AG04450 (cell line): ENCODE data around the gene RGS6. TPM values are rescaled to one million over a fixed set of nuclear protein-coding genes. Genes with fewer than 3 reads are reported as not detected.

Experiments
- CTCF ChIA-PET: fragments of 300-600, 350-600 bp; formaldehyde crosslinking; extraction: SDS; loops from one replicate; lab custom pipeline; 2022; ENCODE audit warnings: antibody characterized with exemption, inconsistent platforms; lab: Charles Lee
- POLR2A ChIA-PET: fragments of 350-600 bp; formaldehyde crosslinking; extraction: SDS; loops from one replicate; lab custom pipeline; 2021; ENCODE audit warnings: antibody characterized with exemption, inconsistent platforms; lab: Yijun Ruan, JAX
- DNase-seq: peaks from one replicate; pipeline ENCODE4 v3.0.0-alpha.2; 2011; ENCODE audit warnings: low read depth, low spot score
- H3K27ac ChIP-seq: one replicate; pipeline ENCODE4 v1.5.1; 2012; ENCODE audit warnings: low read depth, low read length, control low read depth
- H3K27me3 ChIP-seq: one replicate; pipeline ENCODE4 v1.6.0; 2012; ENCODE audit warnings: low read length; ENCODE audit not compliant: control insufficient read depth, insufficient read depth
- H3K4me3 ChIP-seq: 2 replicates; pipeline ENCODE4 v1.5.1; 2011; ENCODE audit warnings: mild to moderate bottlenecking, low read depth, low read length, control low read depth
- H3K9me3 ChIP-seq: 2 replicates; pipeline ENCODE4 v1.5.1; 2012; ENCODE audit warnings: low read length; ENCODE audit not compliant: control insufficient read depth, insufficient read depth
- polyA plus RNA-seq: library from polyadenylated mRNA; depleted of rRNA; stranded (reverse); fragments of >200 nt; gene quantifications from 2 replicates; pipeline ENCODE4 v1.2.3, GENCODE V29; 2011
- TF ChIP-seq, protein P1 (sequence below): IDR thresholded peaks from 2 replicates; pipeline ENCODE4 v1.5.1; 2011; ENCODE audit warnings: low read depth, low read length, control low read depth, inconsistent platforms

RGS6 gene
- polyA plus RNA-seq, 1 experiment = not detected

DNA sequence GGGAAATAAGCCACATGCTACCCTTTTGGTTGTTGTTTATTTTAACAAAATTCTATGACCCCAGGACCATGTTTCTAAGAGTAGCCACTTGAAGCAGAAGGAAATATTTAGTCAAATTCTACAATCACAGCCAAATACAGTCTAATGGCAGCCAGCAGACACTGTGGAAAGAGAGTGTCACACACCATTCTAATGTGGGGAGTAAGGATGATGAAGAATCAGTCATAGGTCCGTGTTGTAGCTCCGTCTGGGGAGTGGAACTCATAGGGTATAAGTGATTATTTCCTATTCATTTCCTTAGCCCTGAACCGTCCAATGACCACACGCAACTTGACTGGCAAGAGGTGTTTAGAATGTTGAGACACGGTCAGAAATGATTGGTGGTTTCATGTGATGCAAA, 500.5 kb downstream of the RGS6 start:
- DNase-seq = no peak
- CTCF ChIA-PET = no interaction called here
- H3K27me3 ChIP-seq = peaks cover 8% of the 10 kb centered on the region
- POLR2A ChIA-PET = interaction anchor here (0.6 kb wide), 1 partner anchor 631 kb away, joined by 6 read pairs; no protein-coding TSS in a partner anchor
- no peak overlapping the region for H3K27ac ChIP-seq
- TF ChIP-seq, protein P1, sequence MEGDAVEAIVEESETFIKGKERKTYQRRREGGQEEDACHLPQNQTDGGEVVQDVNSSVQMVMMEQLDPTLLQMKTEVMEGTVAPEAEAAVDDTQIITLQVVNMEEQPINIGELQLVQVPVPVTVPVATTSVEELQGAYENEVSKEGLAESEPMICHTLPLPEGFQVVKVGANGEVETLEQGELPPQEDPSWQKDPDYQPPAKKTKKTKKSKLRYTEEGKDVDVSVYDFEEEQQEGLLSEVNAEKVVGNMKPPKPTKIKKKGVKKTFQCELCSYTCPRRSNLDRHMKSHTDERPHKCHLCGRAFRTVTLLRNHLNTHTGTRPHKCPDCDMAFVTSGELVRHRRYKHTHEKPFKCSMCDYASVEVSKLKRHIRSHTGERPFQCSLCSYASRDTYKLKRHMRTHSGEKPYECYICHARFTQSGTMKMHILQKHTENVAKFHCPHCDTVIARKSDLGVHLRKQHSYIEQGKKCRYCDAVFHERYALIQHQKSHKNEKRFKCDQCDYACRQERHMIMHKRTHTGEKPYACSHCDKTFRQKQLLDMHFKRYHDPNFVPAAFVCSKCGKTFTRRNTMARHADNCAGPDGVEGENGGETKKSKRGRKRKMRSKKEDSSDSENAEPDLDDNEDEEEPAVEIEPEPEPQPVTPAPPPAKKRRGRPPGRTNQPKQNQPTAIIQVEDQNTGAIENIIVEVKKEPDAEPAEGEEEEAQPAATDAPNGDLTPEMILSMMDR = no peak
- H3K9me3 ChIP-seq = no peaks in the 10 kb centered on the region
- no peak overlapping the region for H3K4me3 ChIP-seq

DNA sequence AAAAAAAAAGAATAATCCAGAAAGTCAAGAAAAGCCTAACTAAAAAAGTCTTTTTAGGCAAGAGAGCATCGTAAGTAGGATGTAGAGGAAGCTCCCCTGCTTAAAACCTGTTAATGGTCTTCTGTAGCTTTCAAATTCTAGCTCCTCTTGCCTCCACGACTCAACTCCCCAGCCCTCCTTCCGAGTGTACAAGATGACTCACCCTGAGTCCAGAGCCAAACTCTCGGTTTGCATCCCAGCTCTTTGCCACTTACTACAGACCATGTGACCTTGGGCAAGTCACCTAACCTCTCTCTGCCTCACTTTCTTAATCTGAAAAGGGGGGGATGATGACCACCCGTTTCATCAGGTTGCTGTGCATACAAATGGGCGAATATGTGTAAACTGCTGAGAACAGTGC, 501.3 kb downstream of the RGS6 start:
- Histone ChIP-seq H3K27ac (no peak overlapping the region), H3K9me3 (no peaks in the 10 kb centered on the region), H3K4me3 (no peak overlapping the region), H3K27me3 (peaks cover 10% of the 10 kb centered on the region)
- no peak for DNase-seq
- ChIA-PET POLR2A (no interaction called here), CTCF (no interaction called here)
- TF ChIP-seq, protein P1 = no peak

DNA sequence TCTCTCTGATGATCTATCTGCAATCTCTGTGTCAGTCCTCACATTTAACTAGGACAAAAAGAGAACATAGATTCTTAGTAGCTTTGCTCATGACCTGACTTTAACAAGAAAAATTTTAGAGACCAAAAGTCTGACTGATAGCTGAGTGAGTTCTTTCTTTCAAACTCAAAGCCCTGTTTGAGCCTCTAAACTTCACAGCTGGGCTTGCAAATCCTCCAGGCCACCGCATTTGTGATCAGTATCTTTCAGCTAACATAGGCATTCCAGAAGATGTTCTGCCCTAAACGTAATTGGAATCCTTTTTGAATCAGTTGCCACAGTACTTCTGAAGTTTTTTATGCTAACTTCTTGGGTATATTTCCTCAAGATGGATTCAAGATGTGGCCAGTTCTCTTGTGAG, 502.6 kb downstream of the RGS6 start:
- Histone ChIP-seq H3K27ac (no peak overlapping the region), H3K4me3 (no peak overlapping the region), H3K27me3 (peaks cover 21% of the 10 kb centered on the region), H3K9me3 (no peaks in the 10 kb centered on the region)
- no peak for DNase-seq
- TF ChIP-seq, protein P1 = no peak
- ChIA-PET POLR2A (no interaction called here), CTCF (no interaction called here)

DNA sequence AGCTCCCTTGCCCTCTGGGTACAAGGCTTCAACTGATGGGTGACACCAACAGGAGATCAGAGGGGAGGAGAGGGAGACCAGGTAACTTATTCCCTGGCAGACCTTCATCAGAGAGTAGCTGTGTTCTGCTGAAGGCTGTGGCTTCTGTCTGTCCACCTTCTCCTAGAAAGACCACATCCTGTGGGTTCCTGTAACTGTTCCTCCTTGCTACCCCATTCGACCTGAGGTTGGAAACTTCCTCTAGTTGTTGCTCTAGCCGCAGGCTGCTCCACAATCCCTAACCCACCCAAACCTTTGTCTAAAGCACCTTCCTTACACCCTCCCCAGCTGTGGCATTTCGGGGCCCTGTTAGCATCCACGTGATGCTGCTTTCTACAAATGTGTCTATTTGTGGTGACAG, 507.5 kb downstream of the RGS6 start:
- TF ChIP-seq, protein P1 = no peak
- Histone ChIP-seq H3K4me3 (no peak overlapping the region), H3K27ac (no peak overlapping the region), H3K27me3 (peaks cover 24% of the 10 kb centered on the region), H3K9me3 (no peaks in the 10 kb centered on the region)
- ChIA-PET CTCF (no interaction called here), POLR2A (no interaction called here)
- no peak for DNase-seq

DNA sequence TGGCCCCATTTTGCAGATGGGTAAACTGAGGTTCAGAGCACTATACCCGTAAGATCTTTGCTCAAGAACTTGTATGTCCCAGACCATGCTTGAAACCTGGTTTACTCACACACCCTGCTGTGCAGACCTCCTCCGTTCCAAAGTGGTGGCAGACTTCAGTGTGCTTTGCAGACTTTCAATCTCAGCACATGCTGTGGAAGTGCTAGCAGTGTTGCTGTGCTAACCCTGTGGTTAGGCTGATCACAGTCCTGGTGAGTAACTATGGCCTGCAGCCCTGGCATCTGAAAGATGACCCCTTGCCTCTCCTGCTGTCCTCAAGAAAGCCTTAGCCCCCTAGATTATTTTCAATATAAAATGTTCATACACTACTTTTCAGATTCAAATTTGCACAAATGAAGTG, 511.0 kb downstream of the RGS6 start:
- CTCF ChIA-PET = no interaction called here
- TF ChIP-seq, protein P1 = no peak

More for the DNA sequence above, 511.0 kb downstream of the RGS6 start:
- Histone ChIP-seq H3K27ac (no peak overlapping the region), H3K9me3 (no peaks in the 10 kb centered on the region), H3K4me3 (no peak overlapping the region), H3K27me3 (peaks cover 14% of the 10 kb centered on the region)
- no peak for DNase-seq
- POLR2A ChIA-PET = no interaction called here
